IMR-90 (cell line): ENCODE data around the gene PLB1. TPM values are rescaled to one million over a fixed set of nuclear protein-coding genes. Genes with fewer than 3 reads are reported as not detected.

Experiments
- BHLHE40 ChIP-seq: fragments of 150-350 bp; IDR thresholded peaks from 2 replicates; pipeline ENCODE4 v1.6.1; 2016; ENCODE audit warnings: mild to moderate bottlenecking, low read depth, low read length
- ELK1 ChIP-seq: fragments of 150-350 bp; IDR thresholded peaks from 2 replicates; pipeline ENCODE4 v1.6.1; 2016; ENCODE audit warnings: low read depth, mild to moderate bottlenecking, low read length, moderate library complexity, borderline replicate concordance
- MAFK ChIP-seq: IDR thresholded peaks from 2 replicates; pipeline ENCODE4 v1.6.1; 2012; ENCODE audit warnings: low read depth, low read length, improper control_type of control experiment
- MXI1 ChIP-seq: IDR thresholded peaks from 2 replicates; pipeline ENCODE4 v1.6.1; 2012; ENCODE audit warnings: low read depth, mild to moderate bottlenecking, low read length, moderate library complexity, borderline replicate concordance
- USF2 ChIP-seq: fragments of 150-350 bp; IDR thresholded peaks from 2 replicates; pipeline ENCODE4 v1.6.1; 2017; ENCODE audit warnings: mild to moderate bottlenecking, antibody characterized with exemption, low read length, low read depth
- polyA plus RNA-seq, 3 experiments: library from polyadenylated mRNA; depleted of rRNA; stranded (reverse); fragments of >200 nt; gene quantifications; 2 replicates each; pipeline ENCODE4 v1.2.3, GENCODE V29; 2012; ENCODE audit warnings: low replicate concordance in 1 of 3
- total RNA-seq: library from RNA; depleted of rRNA; stranded (reverse); fragments of >200 nt; gene quantifications from 2 replicates; pipeline ENCODE4 v1.2.3, GENCODE V29; 2012

PLB1 gene
- total and polyA plus RNA-seq, 2 of the 4 experiments (the other 2 are of a cell fraction): 0.74 to 0.90 TPM

DNA sequence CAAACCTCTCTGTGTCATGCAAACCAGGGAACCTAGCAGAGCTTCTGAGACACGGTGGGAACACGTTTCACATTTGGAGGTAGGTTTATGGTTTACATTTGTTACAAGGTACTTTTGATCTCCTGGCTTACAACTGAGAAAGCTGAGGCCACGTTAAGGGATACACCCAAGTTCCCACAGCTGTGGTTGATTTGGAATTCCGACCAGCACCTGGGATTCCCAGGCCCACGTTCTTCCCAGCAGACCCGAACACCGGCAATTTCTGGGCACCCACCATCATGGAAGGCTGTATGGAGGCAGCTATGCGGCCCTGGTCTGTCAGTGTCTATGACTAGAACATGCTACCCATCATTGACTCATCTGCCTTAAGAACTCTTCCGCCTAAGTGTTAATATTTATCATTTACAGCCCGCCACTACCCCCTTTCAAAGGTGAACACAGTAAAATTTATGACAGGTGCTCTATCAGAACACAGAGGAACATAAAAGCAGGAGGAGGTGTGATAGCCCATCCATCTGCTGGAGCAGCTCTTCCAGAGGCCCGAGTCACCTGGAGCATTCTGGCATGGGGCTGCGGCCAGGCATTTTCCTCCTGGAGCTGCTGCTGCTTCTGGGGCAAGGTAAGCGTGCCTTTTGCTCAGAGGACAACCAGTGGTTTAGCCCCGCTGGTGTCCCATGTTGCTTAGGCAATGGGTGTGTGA lies at the start of gene PLB1 (continued):
- no peak for TF ChIP-seq USF2
- TF ChIP-seq MAFK: no peak
- no peak for TF ChIP-seq ELK1
- TF ChIP-seq BHLHE40: no peak
- TF ChIP-seq MXI1: no peak
